Measurements from ENCODE around the gene USP38.

DNA sequence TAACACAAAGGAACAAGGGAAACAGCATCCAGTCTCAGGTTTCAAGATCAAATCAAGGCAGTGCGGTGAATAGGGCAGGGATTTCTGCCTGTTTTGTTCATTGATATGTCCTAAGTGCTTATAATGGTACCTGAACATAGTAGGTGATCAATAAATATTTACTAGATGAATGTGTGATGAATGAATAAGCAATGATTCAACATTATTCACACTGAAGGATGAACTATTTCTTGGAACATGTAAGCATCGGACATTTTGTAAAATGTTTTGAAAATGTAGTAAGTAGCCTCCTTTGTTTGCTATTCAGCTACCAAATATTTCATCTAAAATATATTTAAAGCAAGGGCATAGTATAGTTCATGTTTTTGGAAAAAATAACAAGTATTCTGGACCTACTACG lies 67.8 kb downstream of the USP38 start:
- TF ChIP-seq, protein P1, sequence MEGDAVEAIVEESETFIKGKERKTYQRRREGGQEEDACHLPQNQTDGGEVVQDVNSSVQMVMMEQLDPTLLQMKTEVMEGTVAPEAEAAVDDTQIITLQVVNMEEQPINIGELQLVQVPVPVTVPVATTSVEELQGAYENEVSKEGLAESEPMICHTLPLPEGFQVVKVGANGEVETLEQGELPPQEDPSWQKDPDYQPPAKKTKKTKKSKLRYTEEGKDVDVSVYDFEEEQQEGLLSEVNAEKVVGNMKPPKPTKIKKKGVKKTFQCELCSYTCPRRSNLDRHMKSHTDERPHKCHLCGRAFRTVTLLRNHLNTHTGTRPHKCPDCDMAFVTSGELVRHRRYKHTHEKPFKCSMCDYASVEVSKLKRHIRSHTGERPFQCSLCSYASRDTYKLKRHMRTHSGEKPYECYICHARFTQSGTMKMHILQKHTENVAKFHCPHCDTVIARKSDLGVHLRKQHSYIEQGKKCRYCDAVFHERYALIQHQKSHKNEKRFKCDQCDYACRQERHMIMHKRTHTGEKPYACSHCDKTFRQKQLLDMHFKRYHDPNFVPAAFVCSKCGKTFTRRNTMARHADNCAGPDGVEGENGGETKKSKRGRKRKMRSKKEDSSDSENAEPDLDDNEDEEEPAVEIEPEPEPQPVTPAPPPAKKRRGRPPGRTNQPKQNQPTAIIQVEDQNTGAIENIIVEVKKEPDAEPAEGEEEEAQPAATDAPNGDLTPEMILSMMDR (IDR thresholded peaks at IDR 0.05) = no peak
- no peak for TF ChIP-seq POLR2A (IDR thresholded peaks at IDR 0.05)
